Esophagus squamous epithelium (tissue), 4 donors: ENCODE data around the gene FAM90A1.
"Not testable (repeated sequence)": the region's sequence is repeated elsewhere in the genome, so short reads cannot be mapped to it uniquely, and the experiment has no call there.

Experiments
- POLR2A ChIP-seq, 4 donors: fragments of 450-650 bp; IDR thresholded peaks; one replicate each; pipeline ENCODE4 v1.6.1; 2017; ENCODE audit warnings: antibody characterized with exemption in 4 of 4, mild to moderate bottlenecking in 4 of 4, moderate library complexity in 3 of 4
- TF ChIP-seq, protein P1 (sequence below), 6 experiments: fragments of 450-650 bp in 4 of 6; fragments of 200-600 bp in 2 of 6; sonication (generic) in 2 of 6; IDR thresholded peaks; one replicate each; pipeline ENCODE4 v1.5.1; 2016 to 2019; ENCODE audit warnings: antibody characterized with exemption in 6 of 6, mild to moderate bottlenecking in 4 of 6, moderate library complexity in 4 of 6

DNA sequence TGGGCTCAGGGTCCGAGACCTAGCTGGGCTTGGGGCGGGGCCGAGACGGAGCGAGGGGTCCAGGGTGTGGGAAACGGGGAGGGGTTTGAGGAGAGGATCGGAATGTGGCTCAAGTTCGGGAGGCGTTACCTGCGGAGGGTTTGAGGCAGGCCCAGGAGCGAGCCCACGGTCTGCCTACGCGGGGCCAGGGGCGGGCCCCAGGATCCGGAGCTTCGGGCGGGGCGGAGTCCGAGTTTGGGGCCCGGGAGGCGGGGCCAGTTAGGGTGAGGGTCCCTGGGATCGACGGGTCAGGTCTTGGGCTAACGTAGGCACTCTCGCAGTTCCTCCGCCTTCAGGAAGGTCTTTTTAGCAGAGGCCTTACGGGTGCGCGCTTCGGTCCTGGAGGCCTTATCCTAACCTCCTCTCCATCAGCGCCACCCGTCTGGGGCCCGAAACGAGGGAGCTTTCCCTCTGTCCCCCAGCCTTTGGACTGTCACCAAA, 16.3 kb upstream of the FAM90A1 start:
- TF ChIP-seq, protein P1, sequence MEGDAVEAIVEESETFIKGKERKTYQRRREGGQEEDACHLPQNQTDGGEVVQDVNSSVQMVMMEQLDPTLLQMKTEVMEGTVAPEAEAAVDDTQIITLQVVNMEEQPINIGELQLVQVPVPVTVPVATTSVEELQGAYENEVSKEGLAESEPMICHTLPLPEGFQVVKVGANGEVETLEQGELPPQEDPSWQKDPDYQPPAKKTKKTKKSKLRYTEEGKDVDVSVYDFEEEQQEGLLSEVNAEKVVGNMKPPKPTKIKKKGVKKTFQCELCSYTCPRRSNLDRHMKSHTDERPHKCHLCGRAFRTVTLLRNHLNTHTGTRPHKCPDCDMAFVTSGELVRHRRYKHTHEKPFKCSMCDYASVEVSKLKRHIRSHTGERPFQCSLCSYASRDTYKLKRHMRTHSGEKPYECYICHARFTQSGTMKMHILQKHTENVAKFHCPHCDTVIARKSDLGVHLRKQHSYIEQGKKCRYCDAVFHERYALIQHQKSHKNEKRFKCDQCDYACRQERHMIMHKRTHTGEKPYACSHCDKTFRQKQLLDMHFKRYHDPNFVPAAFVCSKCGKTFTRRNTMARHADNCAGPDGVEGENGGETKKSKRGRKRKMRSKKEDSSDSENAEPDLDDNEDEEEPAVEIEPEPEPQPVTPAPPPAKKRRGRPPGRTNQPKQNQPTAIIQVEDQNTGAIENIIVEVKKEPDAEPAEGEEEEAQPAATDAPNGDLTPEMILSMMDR (IDR thresholded peaks at IDR 0.05): not testable (repeated sequence)
- peak in 1 of 4 donors; percentile 70 for TF ChIP-seq POLR2A (IDR thresholded peaks at IDR 0.05)
